Measurements from ENCODE around the gene HOXD11. TPM values are rescaled to one million over a fixed set of nuclear protein-coding genes. Genes with fewer than 3 reads are reported as not detected.

The HOXD11 gene
- total RNA-seq, 2 experiments from 2014 or later: not detected

DNA sequence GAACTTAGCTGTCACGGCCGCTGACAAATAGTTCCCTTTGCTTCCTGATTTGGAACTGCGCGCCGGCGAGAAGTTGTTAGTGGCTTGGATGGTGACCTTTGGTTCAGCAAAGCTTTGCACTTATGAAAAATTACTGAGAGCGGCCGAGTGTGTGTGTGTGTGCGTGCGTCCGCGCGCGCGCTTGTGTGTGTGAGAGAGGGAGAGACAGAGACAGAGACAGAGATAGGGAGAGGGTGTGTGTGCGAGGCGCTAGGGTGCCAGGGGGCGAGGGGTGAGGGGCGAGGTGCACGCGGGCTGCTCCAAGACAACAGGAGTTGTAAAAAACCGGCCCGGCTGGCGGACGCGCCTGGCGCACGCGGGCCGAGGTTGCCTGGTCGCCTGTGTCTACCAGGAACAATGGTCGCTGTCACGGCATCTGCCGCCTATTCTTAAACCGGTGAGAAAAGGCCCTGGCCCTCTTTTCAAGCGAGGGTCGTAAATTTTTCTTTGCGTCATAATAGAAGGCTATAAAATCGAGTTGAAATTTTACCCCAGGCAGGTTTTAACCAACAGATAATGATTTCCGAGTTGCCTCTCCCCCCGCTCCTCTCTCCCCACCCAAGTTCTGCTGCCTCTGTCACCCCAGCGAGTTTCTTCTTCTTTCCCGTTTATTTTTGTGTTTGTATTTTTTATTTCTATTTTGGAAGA is 50.6 kb downstream of the HOXD11 start:
- no peak overlapping the region for H3K4me3 ChIP-seq (ENCODE audit: low read depth, low read length, poor library complexity, severe bottlenecking)
- POLR2A ChIA-PET: no interaction called here
- intact Hi-C loops (cut with micrococcal nuclease; ENCODE audit: unreplicated experiment): no loop called here

DNA sequence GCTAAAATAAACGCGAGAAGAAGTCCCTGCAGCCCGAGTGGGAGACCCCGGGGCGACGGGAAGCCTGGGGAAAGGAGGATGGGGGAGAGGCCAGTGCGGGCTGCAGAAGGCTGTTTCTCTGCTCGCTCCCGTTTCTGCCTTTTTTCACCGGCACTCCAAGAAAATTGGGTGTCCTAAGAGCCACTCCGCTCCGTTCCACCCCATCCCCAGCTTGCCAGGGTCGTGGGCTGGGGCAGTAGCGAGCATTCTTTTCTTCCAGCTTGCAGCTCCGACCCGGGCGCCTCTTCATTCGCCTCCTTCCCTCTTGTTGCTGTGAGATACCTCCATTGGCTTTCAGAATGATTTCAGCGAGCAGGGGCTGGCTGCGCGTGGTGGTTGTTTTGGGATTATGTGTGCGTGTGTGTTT is 51.1 kb downstream of the HOXD11 start:
- intact Hi-C loops (cut with micrococcal nuclease; ENCODE audit: unreplicated experiment): no loop called here
- Histone ChIP-seq H3K4me3 (ENCODE audit: low read depth, low read length, poor library complexity, severe bottlenecking) (no peak overlapping the region), H4K20me1 (ENCODE audit: insufficient read depth, low read length) (no peaks in the 10 kb centered on the region), H3K9me3 (ENCODE audit: low read length) (no peaks in the 10 kb centered on the region), H3K36me3 (ENCODE audit: insufficient read depth, low read length) (no peaks in the 10 kb centered on the region), H3K27ac (ENCODE audit: low read depth, low read length, poor library complexity, severe bottlenecking) (no peak overlapping the region), H2AFZ (ENCODE audit: low read length) (no peak overlapping the region), H3K79me2 (ENCODE audit: insufficient read depth, low read depth, low read length) (no peaks in the 10 kb centered on the region), H3K9me2 (ENCODE audit: insufficient read depth, low read length) (no peaks in the 10 kb centered on the region), H3K4me2 (ENCODE audit: low read length) (no peak overlapping the region), H3K4me1 (ENCODE audit: insufficient read depth, low read length, poor library complexity, severe bottlenecking) (no peaks in the 10 kb centered on the region)
- BruUV-seq (replicated peaks): no TSS peak
- no peak for DNase-seq (ENCODE audit: low spot score)
- ChIA-PET POLR2A (no interaction called here), CTCF (ENCODE audit: unreplicated experiment) (no interaction called here)
- TF ChIP-seq EZH2phosphoT487 (IDR thresholded peaks at IDR 0.05; ENCODE audit: borderline replicate concordance, low read depth, low read length): no peak
- TF ChIP-seq, protein P1, sequence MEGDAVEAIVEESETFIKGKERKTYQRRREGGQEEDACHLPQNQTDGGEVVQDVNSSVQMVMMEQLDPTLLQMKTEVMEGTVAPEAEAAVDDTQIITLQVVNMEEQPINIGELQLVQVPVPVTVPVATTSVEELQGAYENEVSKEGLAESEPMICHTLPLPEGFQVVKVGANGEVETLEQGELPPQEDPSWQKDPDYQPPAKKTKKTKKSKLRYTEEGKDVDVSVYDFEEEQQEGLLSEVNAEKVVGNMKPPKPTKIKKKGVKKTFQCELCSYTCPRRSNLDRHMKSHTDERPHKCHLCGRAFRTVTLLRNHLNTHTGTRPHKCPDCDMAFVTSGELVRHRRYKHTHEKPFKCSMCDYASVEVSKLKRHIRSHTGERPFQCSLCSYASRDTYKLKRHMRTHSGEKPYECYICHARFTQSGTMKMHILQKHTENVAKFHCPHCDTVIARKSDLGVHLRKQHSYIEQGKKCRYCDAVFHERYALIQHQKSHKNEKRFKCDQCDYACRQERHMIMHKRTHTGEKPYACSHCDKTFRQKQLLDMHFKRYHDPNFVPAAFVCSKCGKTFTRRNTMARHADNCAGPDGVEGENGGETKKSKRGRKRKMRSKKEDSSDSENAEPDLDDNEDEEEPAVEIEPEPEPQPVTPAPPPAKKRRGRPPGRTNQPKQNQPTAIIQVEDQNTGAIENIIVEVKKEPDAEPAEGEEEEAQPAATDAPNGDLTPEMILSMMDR (conservative IDR thresholded peaks at IDR 0.05; ENCODE audit: low read length): no peak

More for the DNA sequence above, 50.6 kb downstream of the HOXD11 start:
- H4K20me1 ChIP-seq (ENCODE audit: insufficient read depth, low read length): no peaks in the 10 kb centered on the region
- no peak overlapping the region for H3K27ac ChIP-seq (ENCODE audit: low read depth, low read length, poor library complexity, severe bottlenecking)
- no TSS peak for BruUV-seq (replicated peaks)
- H3K9me2 ChIP-seq (ENCODE audit: insufficient read depth, low read length): no peaks in the 10 kb centered on the region
- no peak for DNase-seq (ENCODE audit: low spot score)
- CTCF ChIA-PET (ENCODE audit: unreplicated experiment): no interaction called here
- H3K9me3 ChIP-seq (ENCODE audit: low read length): no peaks in the 10 kb centered on the region
- no peak overlapping the region for H3K4me2 ChIP-seq (ENCODE audit: low read length)
- no peaks in the 10 kb centered on the region for H3K36me3 ChIP-seq (ENCODE audit: insufficient read depth, low read length)
- no peaks in the 10 kb centered on the region for H3K4me1 ChIP-seq (ENCODE audit: insufficient read depth, low read length, poor library complexity, severe bottlenecking)
- H2AFZ ChIP-seq (ENCODE audit: low read length): no peak overlapping the region
- TF ChIP-seq, protein P1 (conservative IDR thresholded peaks at IDR 0.05; ENCODE audit: low read length): no peak
- TF ChIP-seq EZH2phosphoT487 (IDR thresholded peaks at IDR 0.05; ENCODE audit: borderline replicate concordance, low read depth, low read length): no peak
- no peaks in the 10 kb centered on the region for H3K79me2 ChIP-seq (ENCODE audit: insufficient read depth, low read depth, low read length)

DNA sequence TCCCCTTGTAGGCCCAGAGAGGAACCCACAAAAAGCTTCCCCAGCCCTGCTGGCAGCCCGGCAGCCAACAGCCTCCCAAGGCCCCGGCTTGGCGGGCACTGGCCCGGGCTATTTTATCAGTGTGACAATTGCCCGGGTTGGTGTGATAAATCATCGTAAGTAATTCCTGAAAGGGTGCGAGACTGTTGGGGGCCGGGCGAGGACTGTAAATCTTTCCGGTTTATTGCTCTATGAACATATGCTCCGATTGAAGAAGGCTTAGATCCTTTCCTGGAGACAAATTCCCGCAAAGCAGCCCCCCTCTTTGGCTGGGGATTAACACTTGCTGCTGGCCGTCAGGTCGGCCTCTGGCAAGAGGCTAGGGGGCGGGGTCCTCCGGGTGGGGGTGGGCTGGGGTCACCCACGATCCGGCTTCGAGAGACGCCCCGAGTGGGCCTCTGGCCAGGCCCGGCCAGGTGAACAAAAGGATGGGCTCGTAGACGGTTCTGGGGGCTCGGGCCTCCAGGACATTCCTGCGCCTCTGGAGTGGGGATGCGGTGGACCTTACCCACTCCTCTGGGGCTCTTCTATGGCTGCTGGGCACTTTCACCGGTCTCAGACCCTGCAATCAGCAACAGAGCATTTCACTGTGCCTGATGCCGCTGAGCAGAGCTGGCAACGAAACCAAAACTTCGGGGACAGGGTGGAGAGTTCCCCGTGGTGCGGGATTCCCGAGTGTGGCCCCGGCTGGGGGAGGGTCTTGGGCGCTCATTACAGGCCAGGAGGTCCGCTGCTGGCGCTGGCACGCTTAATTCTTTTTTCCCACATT is 52.0 kb downstream of the HOXD11 start:
- no peak overlapping the region for H3K4me2 ChIP-seq (ENCODE audit: low read length)
- intact Hi-C loops (cut with micrococcal nuclease; ENCODE audit: unreplicated experiment): no loop called here

More for the DNA sequence above, 52.0 kb downstream of the HOXD11 start:
- no peaks in the 10 kb centered on the region for H3K36me3 ChIP-seq (ENCODE audit: insufficient read depth, low read length)
- H3K9me2 ChIP-seq (ENCODE audit: insufficient read depth, low read length): no peaks in the 10 kb centered on the region
- no peaks in the 10 kb centered on the region for H4K20me1 ChIP-seq (ENCODE audit: insufficient read depth, low read length)
- CTCF ChIA-PET (ENCODE audit: unreplicated experiment): no interaction called here
- H3K4me1 ChIP-seq (ENCODE audit: insufficient read depth, low read length, poor library complexity, severe bottlenecking): no peaks in the 10 kb centered on the region
- no TSS peak for BruUV-seq (replicated peaks)
- H3K9me3 ChIP-seq (ENCODE audit: low read length): no peaks in the 10 kb centered on the region
- H3K4me3 ChIP-seq (ENCODE audit: low read depth, low read length, poor library complexity, severe bottlenecking): no peak overlapping the region
- H2AFZ ChIP-seq (ENCODE audit: low read length): no peak overlapping the region
- POLR2A ChIA-PET: no interaction called here
- H3K79me2 ChIP-seq (ENCODE audit: insufficient read depth, low read depth, low read length): no peaks in the 10 kb centered on the region
- DNase-seq (ENCODE audit: low spot score): no peak
- no peak overlapping the region for H3K27ac ChIP-seq (ENCODE audit: low read depth, low read length, poor library complexity, severe bottlenecking)
- TF ChIP-seq, protein P1 (conservative IDR thresholded peaks at IDR 0.05; ENCODE audit: low read length): no peak
- no peak for TF ChIP-seq EZH2phosphoT487 (IDR thresholded peaks at IDR 0.05; ENCODE audit: borderline replicate concordance, low read depth, low read length)
